NT2/D1 (cell line): ENCODE data around the gene VWA5B2.

Experiments used
- SUZ12 ChIP-seq: IDR thresholded peaks from 2 replicates; pipeline ENCODE4 v1.6.1; 2011; ENCODE audit not compliant: insufficient read length, insufficient read depth; ENCODE audit errors: extremely low read depth
- YY1 ChIP-seq: IDR thresholded peaks from 2 replicates; pipeline ENCODE4 v1.6.1; 2011; ENCODE audit not compliant: insufficient read length, insufficient read depth
- ZNF274 ChIP-seq: IDR thresholded peaks from 2 replicates; pipeline ENCODE4 v1.6.1; 2011; ENCODE audit warnings: mild to moderate bottlenecking, low read depth, low read length

GRCh38 chr3:184249412-184250166, 20.2 kb downstream of the VWA5B2 start, which contains the start of gene EEF1AKMT4:
- TF ChIP-seq SUZ12 = no peak
- no peak for TF ChIP-seq ZNF274
- TF ChIP-seq YY1 = peak; percentile 13
